DMS 273 (cell line): Measurements from ENCODE around the gene ADGRF1.
A peak's percentile ranks its signal among the peaks of the same experiment; 100 is the strongest.
"Not testable (repeated sequence)": the region's sequence is repeated elsewhere in the genome, so short reads cannot be mapped to it uniquely, and the experiment has no call there.

Experiments
- DNase-seq: peaks from one replicate; lab custom pipeline; 2025; ENCODE audit not compliant: unreplicated experiment; lab: John Stamatoyannopoulos, UW

The ADGRF1 gene

DNA sequence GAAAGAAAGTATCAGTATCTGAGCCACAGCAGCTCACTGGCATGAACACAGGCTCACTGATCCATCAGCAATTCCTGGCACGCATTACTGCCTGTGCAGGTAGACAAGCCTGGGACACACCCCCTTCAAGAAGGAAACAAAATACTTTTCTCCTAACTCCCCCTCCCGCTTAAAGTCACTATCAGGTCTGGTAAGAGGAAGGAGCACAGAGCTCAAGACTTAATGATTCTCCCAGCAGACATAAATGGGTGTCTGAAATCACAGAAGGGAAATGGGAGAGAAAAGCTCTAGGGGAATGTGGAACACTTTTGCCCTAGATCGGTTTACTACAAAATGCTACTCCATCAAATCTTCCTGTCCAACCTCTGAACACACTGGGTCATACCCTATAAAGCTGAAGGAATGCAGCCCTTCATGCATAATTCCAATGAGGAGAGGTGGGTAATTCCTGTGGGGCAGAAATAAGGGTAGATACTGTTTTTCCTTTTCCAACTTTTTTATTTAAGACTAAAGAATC lies at the start of gene ADGRF1:
TSS of gene ADGRF1 (minus strand) at position 58 of the 517 bp plus-strand sequence. CDS start 13,271 bp downstream, outside the sequence.
- no peak for DNase-seq

DNA sequence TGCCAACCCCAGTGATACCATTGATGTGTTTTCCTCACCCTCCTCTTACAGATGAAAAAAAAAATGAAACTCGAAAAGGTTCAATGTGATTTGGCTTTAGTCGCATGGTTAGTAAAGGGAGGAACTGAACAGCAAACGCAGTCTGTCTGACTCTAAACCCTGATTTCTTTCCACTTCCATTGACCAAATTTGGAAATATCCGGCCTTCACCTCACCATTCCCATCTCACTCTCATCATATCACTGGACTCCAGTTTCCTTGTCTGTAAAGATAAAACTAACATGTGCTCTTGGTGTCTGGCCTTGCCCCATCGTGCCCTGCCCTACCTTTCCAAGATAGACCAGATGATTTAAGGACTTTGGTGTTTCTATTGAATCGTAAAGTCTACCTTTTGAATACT lies 48.7 kb upstream of the ADGRF1 start:
- DNase-seq = no peak

DNA sequence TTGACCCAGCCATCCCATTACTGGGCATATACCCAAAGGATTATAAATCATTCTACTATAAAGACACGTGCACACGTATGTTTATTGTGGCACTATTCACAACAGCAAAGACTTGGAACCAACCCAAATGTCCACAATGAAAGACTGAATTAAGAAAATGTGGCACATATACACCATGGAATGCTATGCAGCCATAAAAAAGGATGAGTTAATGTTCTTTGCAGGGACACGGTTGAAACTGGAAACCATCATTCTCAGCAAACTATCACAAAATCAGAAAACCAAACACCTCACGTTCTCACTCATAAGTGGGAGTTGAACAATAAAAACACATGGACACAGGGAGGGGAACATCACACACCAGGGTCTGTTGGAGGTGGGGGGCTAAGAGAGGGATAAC lies 47.3 kb upstream of the ADGRF1 start:
- DNase-seq = not testable (repeated sequence)

DNA sequence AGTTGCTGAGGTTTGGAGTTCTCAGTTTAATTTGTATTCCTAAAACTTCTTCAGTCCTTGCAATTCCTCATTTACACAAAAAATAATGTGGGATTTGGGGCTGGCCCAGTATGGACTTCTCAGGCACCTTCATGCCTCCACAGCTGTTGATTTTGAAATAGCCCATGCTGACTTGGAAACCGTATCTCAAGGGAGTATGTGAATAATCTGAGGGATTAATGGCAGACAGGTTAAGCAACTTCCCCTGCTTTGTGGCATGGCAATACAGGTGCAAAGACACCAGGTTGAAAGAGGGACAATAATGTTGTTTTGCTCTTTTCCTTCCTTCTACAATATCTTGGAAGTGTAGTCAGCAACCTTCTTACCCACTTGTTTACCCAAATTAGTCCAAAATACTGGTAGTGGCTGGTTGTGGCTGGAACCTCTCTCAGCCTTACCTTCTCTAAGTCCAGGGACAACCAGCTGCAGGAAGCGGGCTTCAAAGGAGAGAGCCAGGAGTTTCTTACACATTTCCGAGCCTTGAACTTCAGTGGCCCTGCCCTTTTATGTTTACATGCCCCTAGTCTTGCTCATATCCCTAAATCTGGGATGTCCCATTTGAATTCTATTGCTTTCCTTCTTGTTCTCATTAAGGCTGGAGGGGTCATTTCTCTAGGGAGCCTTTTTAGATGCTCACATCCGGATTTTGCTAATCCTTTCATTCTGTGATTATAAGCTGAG lies 44.1 kb upstream of the ADGRF1 start:
- DNase-seq = no peak

DNA sequence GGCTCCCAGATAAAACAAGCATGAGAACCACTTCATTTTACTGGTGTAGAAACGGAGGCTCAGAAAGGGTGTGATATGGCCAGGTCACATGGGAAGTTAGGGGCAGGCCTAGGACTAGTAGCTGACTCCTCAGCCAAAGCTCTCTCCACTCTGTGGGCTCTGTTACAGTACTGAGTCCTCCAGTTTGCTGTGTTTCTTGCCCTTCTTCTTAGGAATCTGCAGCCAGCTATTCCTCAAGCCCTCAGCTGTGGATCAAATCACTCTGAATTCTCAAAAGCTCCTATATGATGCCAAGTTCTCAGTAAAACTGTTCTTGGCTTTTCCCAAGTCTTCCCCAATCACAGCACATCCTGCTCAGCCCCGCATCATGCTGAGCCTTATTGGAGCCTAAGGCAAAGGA lies 42.5 kb upstream of the ADGRF1 start:
- DNase-seq = no peak

DNA sequence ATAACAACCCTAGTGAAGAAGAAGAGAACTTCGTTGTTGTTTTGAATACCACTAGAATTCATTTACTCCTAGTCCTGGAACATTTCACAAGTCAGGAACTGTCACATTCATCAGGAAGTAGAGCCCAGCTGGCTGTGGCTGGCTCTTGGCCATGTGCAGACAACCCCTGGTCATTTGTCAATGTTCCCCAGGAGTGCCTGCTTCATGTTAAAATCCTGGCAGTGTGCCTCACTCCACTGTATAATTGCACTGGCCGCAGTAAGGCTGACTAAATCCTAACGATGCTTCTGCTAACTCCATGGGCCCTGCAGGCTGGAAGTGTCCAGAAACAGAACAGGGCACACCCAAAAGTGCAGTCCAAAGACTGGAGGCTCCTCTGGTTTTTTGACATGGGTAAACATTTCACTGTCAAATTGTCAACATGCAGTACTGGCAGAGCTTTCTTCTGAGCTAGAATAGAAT lies 41.5 kb upstream of the ADGRF1 start:
- DNase-seq = peak; percentile 90

DNA sequence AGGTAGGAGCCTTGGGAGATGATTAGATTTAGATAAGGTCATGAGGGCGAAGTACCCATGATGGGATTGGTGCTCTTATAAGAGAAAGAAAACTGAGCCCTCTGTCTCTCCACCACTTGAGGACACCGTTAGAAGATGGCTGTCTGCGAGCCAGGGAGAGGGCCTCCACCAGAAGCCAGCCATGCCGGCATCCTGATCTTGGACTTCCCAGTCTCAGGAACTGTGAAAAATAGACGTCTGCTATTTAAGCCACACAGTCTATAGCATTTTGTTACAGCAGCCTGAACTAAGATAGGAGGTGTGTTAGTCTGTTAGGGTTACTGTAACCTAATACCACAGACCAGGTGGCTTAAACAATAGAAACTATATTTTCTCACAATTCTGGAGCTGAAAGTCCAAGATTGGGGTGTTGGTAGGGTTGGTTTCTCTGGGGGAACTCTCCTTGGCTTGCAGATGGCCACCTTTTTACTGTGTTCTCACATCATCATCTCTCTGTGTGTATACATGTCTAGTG lies 38.0 kb upstream of the ADGRF1 start:
- no peak for DNase-seq

DNA sequence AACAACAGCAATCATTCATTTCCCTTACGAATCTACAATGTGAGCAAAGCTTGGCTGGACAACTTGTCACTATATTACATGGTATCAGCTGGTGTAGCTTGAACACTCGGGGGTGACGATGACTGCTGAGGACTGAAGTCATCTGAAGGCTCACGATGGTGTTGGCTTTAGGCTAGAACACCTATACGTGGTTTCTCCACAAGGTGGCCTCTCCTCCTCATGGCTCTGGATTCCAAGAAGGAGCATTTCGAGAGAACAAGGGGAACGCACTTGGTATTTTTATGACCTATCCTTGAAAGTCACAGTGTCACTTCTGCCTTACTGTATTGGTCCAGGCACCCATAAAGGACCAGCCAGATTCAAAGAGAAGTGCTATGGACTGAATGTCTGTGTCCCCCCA lies 37.5 kb upstream of the ADGRF1 start:
- DNase-seq = peak; percentile 22

DNA sequence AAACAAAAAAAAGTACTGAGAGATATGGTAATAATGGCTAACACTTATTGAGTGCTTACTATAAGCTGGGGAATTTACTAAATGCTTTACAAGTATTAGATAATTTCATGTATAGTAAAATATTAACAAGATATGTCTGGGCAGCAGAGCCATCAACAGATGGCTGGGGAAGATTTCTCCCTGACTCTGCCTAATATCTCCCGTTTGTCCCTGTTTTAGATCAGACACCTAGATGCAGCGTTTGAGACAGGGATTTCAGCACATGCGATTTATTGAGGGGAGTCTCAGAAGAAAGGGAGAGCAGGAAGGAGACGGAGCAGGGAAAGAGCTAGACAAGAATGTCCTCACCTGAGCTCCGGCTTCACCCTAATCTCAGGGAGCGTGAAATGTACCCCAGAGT lies 36.9 kb upstream of the ADGRF1 start:
- no peak for DNase-seq

DNA sequence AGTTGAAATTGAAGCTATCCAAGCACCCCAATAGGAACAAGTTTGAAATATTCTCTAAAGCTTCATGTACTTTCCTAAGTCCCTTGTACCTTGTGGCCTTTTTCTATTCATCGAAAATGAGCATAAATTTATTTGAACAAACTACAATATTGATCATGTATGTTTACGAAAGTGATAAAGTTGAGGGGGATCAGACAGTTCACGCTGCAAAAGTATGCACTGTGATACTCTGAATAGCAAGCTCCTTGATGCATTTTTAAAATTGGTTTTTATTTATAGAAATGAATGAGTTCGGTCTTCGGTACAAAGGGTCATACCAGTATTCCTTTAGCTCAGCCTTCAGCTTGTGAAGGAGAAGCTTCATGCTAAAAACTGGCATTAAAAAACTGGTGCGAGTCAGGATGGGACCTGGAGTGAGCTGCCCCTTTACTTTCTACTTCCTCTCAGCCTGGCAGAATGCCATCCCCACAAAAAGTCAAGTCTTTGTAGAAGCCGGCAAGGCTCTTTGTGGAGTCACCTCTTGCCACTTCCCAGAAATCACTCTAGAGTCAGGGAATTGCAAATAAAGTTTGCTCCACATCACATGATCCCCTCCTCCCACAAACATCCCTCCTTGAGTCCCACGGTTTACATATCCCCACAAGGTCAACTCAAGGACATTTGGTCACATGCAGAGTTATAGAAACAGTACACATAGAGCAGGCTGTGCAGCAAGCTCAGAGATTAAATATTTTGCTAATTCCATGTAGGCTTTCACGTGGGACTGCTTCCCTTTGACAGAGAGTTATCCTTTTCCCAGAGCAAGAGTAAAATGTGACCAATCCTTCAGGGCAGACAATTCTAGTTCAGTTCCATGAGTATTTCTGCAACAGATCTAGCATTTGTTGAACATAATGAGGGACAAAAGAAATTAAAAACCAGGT lies 34.6 kb upstream of the ADGRF1 start:
- peak; percentile 34 for DNase-seq

DNA sequence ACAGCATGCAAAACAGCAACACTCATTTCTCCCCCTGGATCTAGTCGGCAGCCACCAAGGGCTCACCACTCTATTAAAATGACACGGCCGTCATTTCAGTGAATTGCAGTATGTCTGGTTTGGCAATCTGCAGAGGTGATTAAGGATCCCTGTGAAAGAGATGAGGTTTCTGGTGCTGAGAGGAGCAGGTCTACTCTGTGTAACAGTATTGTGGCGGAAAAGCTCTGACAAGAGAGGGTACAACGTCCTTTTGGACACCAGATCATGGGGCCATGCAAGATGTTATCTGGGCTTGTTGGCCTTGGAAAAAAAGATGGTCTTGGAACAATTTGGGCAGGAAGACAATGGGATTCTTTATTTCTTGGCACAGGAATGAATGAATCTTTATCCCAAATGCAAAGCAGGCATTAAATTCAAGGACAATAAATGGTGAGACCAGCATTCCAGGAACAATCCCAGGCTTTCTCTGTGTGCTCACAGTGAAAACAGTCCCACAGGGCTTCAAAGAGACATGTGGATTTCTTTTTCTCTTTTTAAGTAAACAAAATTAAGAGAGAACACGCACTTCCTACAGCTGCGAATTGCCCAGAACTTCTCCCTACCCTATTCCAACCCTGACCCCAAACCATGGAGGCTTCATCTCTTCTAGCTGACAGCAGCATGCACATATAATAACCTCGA lies 33.7 kb upstream of the ADGRF1 start:
- no peak for DNase-seq

DNA sequence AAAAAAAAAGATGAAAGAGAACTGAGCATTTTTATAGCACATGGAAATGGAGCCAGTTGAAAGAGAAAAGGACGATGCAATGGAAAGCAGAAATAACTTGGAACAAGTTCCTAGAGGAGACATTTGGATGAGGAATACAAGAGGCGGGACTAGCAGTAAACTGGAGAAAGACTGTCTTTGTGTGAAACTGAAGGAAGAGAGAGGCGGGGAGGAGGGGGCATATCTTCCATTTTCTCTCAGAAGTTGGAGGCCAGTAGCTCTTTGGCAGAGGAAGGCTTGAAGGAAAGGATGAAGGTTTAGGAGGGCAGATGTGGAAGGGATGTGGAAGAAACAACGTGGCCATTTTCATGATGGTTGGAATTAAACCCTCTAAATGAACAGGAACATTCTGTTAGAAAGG lies 33.0 kb upstream of the ADGRF1 start:
- DNase-seq = no peak

DNA sequence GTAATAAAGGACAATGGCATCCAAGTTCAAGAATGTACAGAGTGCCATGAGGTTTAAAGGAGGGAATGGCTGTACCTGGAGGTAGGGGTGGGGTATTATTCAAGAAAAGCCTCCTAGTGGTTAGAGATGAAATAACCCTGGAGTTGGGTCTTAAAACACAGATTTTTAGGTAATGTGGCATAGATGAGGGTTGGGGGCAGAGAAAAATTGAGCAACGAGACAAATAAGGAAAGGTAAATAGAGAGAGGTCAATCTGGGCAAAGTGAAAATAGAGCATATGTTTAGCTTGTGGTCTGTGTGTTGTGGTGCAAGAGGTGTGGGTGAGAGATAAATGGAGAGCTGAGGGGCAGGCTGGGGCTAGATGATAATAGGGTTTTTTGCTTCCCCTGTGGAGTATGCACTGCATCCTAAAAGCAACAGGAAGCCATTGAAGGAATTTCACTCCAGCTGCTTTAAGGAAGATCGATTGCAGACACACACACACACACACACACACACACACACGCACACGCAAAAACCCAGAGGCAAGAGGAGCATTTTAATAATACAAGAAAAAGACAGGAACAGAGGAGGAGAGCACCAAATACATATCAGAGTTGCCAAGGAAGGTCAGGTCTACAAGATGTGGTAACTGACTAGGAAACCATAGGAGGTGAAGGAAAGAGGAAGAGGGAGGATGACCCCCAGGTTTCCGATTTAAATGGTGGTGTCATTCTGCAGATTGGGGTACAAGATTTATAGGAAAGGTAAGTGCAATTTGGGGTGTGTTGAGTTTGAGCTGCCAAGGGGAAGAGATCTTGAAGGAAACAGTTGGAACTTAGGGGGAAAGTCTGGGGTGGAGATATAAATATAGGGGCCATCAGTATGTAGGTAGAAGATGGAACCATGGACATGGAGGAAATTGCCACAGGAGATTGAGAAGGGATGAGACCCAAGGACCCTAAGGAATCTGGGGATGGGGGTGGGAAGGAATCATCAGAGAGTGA lies 31.3 kb upstream of the ADGRF1 start:
- DNase-seq = peak; percentile 41

DNA sequence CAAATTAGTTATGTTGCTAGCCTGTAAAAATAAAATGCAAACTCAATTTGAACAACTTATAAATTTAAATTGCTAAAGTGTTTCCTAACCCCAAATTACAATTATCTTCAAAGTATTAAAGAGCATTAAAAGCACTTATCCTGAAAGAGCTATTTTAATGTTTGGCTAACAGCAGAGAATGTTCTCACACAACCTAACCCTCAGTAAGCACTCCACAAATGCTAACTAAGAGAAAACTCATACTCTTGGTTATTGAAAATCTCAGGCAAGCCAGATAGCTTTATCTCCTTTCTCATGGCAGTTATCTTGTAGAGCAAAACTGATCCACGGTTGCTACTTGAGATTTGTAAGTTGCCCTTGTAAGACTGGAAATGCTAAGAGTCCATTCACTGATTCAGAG lies 30.5 kb upstream of the ADGRF1 start:
- DNase-seq = no peak

DNA sequence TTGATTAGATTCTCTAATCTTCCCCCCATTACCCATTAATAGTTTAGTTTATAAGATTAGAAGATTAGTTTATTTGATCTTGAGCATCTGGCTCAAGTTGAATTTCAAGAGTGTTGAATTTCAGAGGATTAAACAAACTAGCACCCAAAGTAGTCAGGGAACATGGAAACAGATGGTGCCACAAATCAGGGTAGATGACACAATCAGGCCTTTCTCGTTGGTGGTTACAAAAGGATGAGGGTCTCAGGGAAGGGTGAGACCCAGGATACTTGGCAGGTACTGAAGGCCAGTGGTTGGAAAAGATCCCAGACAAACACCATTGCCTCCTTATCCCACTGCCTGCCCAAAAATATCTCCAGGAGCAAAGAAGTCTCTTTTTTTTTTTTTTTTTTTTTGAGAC lies 29.5 kb upstream of the ADGRF1 start:
- peak; percentile 79 for DNase-seq

DNA sequence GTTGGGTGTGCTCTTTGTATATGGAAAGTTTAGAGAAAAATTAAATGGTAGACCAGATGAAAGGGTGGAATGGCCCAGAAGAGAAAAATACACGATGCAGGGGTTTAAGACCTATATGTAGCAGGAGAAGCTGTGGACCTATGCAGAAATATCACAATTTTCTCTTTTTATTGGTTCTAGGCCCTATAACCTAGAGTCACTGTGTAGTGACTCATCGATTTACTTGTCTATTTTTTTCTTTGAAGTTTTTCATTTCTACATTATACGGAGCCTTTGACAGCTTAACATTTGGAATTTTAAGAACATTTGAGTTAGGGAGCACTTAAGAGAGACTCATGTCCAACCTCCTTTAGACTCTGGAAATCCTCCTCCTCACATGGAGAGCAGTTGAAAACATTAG lies 28.3 kb upstream of the ADGRF1 start:
- DNase-seq = no peak

DNA sequence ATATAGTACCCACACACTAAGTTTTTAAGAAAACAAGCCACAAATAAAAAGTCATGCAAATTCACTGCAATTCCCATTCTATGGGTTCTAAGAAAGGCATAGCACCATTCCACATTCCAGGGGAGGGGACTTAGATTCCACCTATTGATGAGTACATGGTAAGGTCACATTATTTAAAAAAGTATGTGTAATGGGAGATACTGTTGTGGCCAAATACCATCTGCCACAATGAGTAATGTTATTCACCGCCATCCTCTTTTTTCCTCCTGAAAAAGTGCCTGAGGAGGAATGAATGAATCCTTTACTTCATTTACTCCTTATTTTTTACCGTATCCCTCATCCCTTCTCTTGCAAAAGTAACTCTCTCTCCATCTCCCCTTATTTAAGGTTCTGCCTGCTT lies 27.0 kb upstream of the ADGRF1 start:
- peak; percentile 9 for DNase-seq

DNA sequence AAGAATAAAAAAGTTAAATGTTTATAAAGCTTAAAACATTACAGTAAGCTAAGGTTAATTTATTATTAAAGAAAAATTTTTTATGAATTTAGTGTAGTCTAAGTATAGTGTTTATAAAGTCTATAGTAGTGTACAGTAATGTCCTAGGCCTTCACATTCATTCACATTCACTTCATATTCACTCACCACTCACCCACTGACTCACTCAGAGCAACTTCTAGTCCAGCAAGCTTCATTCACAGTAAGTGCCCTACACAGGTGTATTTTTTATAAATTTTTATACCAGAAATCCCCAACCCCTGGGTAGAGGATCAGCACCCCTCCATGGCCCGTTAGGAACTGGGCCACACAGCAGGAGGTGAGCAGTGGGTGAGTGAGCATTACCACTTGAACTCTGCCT lies 24.3 kb upstream of the ADGRF1 start:
- no peak for DNase-seq

DNA sequence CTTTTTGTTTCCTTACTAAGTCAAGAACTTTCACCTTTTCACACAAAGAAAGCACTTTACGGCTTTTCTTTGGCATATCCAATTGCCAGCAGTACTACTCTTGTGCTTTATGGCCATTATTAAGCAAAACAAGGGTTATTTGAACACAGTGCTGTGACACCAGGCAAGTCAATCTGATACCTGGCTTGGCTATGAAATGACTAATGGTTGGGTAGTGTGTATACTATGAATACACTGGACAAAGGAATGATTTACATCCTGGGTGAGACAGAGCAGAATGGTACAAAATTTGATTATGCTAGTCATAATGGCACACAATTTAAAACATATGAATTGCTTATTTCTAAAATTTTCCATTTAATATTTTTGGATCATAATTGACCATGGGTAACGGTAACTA lies 22.1 kb upstream of the ADGRF1 start:
- DNase-seq = no peak

DNA sequence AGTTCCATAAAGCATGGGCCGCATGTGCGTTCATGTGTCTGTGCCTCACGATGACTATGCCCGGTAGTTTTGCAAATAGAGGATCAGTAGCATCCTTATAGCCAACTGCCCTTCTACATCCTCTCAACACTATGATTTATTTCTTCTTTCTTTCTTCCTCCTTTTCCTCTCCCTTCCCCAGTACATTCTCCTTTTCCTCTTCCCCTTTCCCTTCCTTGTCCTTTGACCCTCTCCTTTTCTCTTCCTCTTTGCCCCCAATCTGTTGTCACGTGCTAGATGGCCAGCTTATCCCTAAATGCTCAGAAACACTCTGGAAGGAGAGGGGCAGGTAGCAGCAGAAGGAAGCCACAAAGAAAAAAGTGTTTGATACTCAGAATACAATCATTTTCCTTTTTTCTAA lies 20.2 kb upstream of the ADGRF1 start:
- DNase-seq = no peak
